Thyroid gland (tissue), 4 donors: Measurements from ENCODE around the gene CDAN1.

Source experiments
- CTCF ChIP-seq, 6 experiments: fragments of 200-600 bp in 3 of 6; fragments of 450-650 bp in 3 of 6; sonication (generic) in 3 of 6; IDR thresholded peaks; one replicate each; pipeline ENCODE4 v1.5.1; 2016 to 2019; ENCODE audit warnings: antibody characterized with exemption in 6 of 6, mild to moderate bottlenecking in 2 of 6, inconsistent platforms in 1 of 6, moderate library complexity in 1 of 6
- POLR2A ChIP-seq, 2 donors: fragments of 450-650 bp; IDR thresholded peaks; one replicate each; pipeline ENCODE4 v1.6.1; 2017; ENCODE audit warnings: antibody characterized with exemption in 2 of 2, mild to moderate bottlenecking in 2 of 2, moderate library complexity in 1 of 2

GRCh38 chr15:42737529-42738328 is 801 bp upstream of the CDAN1 start:
- TF ChIP-seq CTCF (IDR thresholded peaks at IDR 0.05) (no peak), POLR2A (IDR thresholded peaks at IDR 0.05) (no peak)
